Fibroblast of lung (primary cell): ENCODE measurements around the gene ERVFRD-1.

Experiments
- CTCF ChIP-seq, 2 donors: IDR thresholded peaks in 1 of 2; conservative IDR thresholded peaks in 1 of 2; 1 replicate in 1 of 2; 2 replicates in 1 of 2; pipeline ENCODE4 v1.5.1; 2011 to 2012; ENCODE audit warnings: low read length in 2 of 2, control low read depth in 1 of 2, inconsistent platforms in 1 of 2, low read depth in 1 of 2, mild to moderate bottlenecking in 1 of 2
- EZH2 ChIP-seq: IDR thresholded peaks from 2 replicates; pipeline ENCODE4 v1.5.1; 2012; ENCODE audit warnings: low read length, control low read depth, mild to moderate bottlenecking; ENCODE audit errors: missing control alignments

GRCh38 chr6:11141295-11141694 lies 29.8 kb upstream of the ERVFRD-1 start:
- no peak for TF ChIP-seq CTCF (conservative IDR thresholded peaks at IDR 0.05 in 1 of 2, IDR thresholded peaks at IDR 0.05 in 1 of 2; ENCODE audit: low read depth in 1 of 2, low read length in 2 of 2)
- TF ChIP-seq EZH2 = no peak
